ENCODE measurements around the gene FARS2.

FARS2 gene

DNA sequence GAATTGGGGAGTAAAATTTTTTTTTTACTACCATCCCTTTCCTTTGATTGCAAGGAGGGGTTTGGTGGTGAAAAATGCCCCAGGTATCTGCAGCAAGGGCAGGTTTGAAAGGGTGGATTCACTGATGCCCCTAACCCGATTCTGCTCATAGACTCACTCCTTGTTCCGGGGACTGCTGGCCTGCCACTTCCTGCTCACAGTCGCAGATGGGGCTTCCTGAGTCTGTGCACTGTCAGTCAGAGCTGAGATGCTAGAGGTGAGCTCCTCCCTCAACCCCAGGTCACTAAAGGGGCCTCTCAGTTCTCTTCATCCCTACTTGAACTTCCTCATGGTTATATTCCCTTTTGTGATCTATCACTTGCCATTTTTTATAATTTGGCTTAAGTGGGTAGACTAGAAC is 357.9 kb downstream of the FARS2 start:
- peaks cover 28% of the 10 kb centered on the region for H3K36me3 Mint-ChIP-seq
- H3K27ac Mint-ChIP-seq, result peak overlapping the region; percentile 93
- DNase-seq (ENCODE audit: low spot score in 2 of 2) (peak; percentile 18 to 23), ATAC-seq (ENCODE audit: low read depth) (peak; percentile 98)
- H3K27me3 Mint-ChIP-seq, result no peaks in the 10 kb centered on the region
- peak overlapping the region; percentile 48 for H3K4me3 Mint-ChIP-seq
- peaks cover 19% of the 10 kb centered on the region for H3K4me1 Mint-ChIP-seq
- H3K9me3 Mint-ChIP-seq, result peaks cover 2% of the 10 kb centered on the region

GRCh38 chr6:5622276-5623005 is 361.1 kb downstream of the FARS2 start:
- no peaks in the 10 kb centered on the region for H3K27me3 Mint-ChIP-seq
- peaks cover 29% of the 10 kb centered on the region for H3K4me1 Mint-ChIP-seq
- H3K9me3 Mint-ChIP-seq, result no peaks in the 10 kb centered on the region
- no peak for DNase-seq (ENCODE audit: low spot score in 2 of 2)
- H3K4me3 Mint-ChIP-seq, result no peak overlapping the region
- H3K36me3 Mint-ChIP-seq, result peaks cover 12% of the 10 kb centered on the region
- H3K27ac Mint-ChIP-seq, result peak overlapping the region; percentile 41
- no peak for ATAC-seq (ENCODE audit: low read depth)

DNA sequence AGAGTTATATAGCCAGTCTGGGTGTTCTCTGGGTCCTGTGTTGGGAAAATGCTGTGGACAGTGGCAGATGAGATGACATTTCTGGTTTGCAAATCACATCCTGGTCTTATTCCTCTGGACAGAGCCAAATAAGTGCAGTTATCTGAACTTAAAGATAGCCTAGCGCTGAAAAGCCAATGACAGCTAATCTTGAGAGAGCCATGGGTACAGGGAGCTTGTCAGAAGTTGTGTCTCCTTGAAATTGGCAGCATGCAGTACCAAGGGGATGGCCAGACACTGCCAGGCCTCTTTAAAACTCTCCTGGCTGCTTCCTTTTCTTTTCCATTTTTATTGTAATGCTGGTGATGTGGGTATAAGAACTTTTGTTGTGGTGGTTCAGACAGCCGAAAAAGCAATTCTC is 362.5 kb downstream of the FARS2 start:
- H3K4me1 Mint-ChIP-seq, result peaks cover 26% of the 10 kb centered on the region
- no peak overlapping the region for H3K4me3 Mint-ChIP-seq
- no peak for ATAC-seq (ENCODE audit: low read depth)
- peak overlapping the region; percentile 18 for H3K27ac Mint-ChIP-seq
- H3K27me3 Mint-ChIP-seq, result no peaks in the 10 kb centered on the region
- peaks cover 14% of the 10 kb centered on the region for H3K36me3 Mint-ChIP-seq
- no peaks in the 10 kb centered on the region for H3K9me3 Mint-ChIP-seq
- DNase-seq (ENCODE audit: low spot score in 2 of 2), result no peak

- DNase-seq (ENCODE audit: low spot score in 2 of 2), result no peak
- H3K27ac Mint-ChIP-seq, result peak overlapping the region; percentile 18
- no peak overlapping the region for H3K4me3 Mint-ChIP-seq
- no peaks in the 10 kb centered on the region for H3K27me3 Mint-ChIP-seq
- peaks cover 14% of the 10 kb centered on the region for H3K36me3 Mint-ChIP-seq
- ATAC-seq (ENCODE audit: low read depth), result no peak
- no peaks in the 10 kb centered on the region for H3K9me3 Mint-ChIP-seq
- peaks cover 23% of the 10 kb centered on the region for H3K4me1 Mint-ChIP-seq
Measured at GRCh38 chr6:5624256-5624655, 362.9 kb downstream of the FARS2 start.

- H3K27me3 Mint-ChIP-seq, result no peaks in the 10 kb centered on the region
- H3K9me3 Mint-ChIP-seq, result no peaks in the 10 kb centered on the region
- peak overlapping the region; percentile 62 for H3K27ac Mint-ChIP-seq
- H3K4me1 Mint-ChIP-seq, result peaks cover 17% of the 10 kb centered on the region
- peak overlapping the region; percentile 27 for H3K4me3 Mint-ChIP-seq
- DNase-seq (ENCODE audit: low spot score in 2 of 2) (no peak), ATAC-seq (ENCODE audit: low read depth) (peak; percentile 87)
- H3K36me3 Mint-ChIP-seq, result peaks cover 11% of the 10 kb centered on the region
Measured at GRCh38 chr6:5626727-5627426, 365.6 kb downstream of the FARS2 start.

GRCh38 chr6:5630636-5631035 is 369.3 kb downstream of the FARS2 start:
- H3K4me3 Mint-ChIP-seq, result no peak overlapping the region
- no peak overlapping the region for H3K27ac Mint-ChIP-seq
- ATAC-seq (ENCODE audit: low read depth) (no peak), DNase-seq (ENCODE audit: low spot score in 2 of 2) (no peak)
- peaks cover 4% of the 10 kb centered on the region for H3K9me3 Mint-ChIP-seq
- H3K36me3 Mint-ChIP-seq, result peaks cover 13% of the 10 kb centered on the region
- no peaks in the 10 kb centered on the region for H3K27me3 Mint-ChIP-seq
- peaks cover 21% of the 10 kb centered on the region for H3K4me1 Mint-ChIP-seq

DNA sequence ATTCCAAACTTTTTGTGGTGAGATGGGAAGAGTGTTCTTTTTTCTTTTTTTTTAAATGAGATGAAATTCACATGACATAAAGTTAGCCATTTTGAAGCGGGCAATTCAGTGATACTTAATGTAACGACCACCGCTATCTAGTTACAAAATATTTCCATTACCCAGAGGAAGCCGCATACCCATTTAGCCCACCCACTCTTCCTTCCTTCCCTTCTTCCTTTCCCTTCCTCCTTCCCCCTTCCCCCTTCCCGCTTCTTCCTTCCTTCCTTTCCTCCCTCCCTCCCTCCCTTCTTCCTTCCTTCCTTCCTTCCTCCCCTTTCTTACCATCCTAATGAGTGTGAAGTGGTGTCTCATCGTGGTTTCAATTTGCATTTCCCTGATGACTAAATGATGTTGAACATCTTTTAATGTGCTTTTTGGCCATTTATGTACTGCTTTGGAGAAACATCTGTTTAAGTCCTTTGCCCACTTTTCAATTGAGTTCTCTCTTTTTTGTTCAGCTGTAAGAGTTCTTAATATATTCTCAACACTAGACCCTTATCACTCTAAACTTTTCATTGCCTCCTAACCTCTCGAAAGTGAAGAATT is 371.1 kb downstream of the FARS2 start:
- Mint-ChIP-seq H3K36me3 (peaks cover 16% of the 10 kb centered on the region), H3K4me1 (peaks cover 10% of the 10 kb centered on the region), H3K27ac (no peak overlapping the region), H3K4me3 (no peak overlapping the region), H3K9me3 (peaks cover 4% of the 10 kb centered on the region), H3K27me3 (no peaks in the 10 kb centered on the region)
- ATAC-seq (ENCODE audit: low read depth) (no peak), DNase-seq (ENCODE audit: low spot score in 2 of 2) (no peak)

DNA sequence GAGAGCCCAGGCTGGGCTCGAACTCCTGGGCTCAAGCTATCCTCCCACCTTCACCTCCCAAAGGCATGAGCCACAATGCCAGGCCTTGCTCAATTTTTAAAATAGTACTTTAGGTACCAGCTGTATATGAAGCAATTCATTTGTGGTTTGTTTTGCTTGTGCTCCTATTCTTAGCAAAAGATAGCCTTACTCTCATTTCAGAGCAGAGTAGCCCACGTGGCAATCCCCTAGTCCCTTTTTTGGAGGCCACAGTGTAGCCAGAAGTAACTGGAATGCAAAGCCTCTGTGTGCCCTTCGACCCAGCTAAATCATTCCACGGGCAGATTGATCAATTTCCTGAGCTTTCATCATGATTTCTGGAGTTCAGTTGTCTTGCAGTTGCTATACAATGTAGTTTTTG is 373.2 kb downstream of the FARS2 start:
- DNase-seq (ENCODE audit: low spot score in 2 of 2) (no peak), ATAC-seq (ENCODE audit: low read depth) (no peak)
- Mint-ChIP-seq H3K27me3 (no peaks in the 10 kb centered on the region), H3K27ac (no peak overlapping the region), H3K9me3 (peaks cover 4% of the 10 kb centered on the region), H3K36me3 (peaks cover 18% of the 10 kb centered on the region), H3K4me3 (no peak overlapping the region), H3K4me1 (peaks cover 10% of the 10 kb centered on the region)

- Mint-ChIP-seq H3K36me3 (peaks cover 25% of the 10 kb centered on the region), H3K27me3 (no peaks in the 10 kb centered on the region), H3K27ac (no peak overlapping the region), H3K4me3 (no peak overlapping the region), H3K9me3 (peaks cover 8% of the 10 kb centered on the region), H3K4me1 (peaks cover 7% of the 10 kb centered on the region)
- no peak for ATAC-seq (ENCODE audit: low read depth)
- no peak for DNase-seq (ENCODE audit: low spot score in 2 of 2)
Measured at GRCh38 chr6:5636210-5637030, 375.1 kb downstream of the FARS2 start.

- DNase-seq (ENCODE audit: low spot score in 2 of 2), result no peak
- peaks cover 4% of the 10 kb centered on the region for H3K4me1 Mint-ChIP-seq
- H3K27me3 Mint-ChIP-seq, result no peaks in the 10 kb centered on the region
- ATAC-seq (ENCODE audit: low read depth), result no peak
- H3K9me3 Mint-ChIP-seq, result peaks cover 5% of the 10 kb centered on the region
- H3K27ac Mint-ChIP-seq, result no peak overlapping the region
- peaks cover 21% of the 10 kb centered on the region for H3K36me3 Mint-ChIP-seq
- no peak overlapping the region for H3K4me3 Mint-ChIP-seq
Measured at GRCh38 chr6:5637714-5638113, 376.4 kb downstream of the FARS2 start.

DNA sequence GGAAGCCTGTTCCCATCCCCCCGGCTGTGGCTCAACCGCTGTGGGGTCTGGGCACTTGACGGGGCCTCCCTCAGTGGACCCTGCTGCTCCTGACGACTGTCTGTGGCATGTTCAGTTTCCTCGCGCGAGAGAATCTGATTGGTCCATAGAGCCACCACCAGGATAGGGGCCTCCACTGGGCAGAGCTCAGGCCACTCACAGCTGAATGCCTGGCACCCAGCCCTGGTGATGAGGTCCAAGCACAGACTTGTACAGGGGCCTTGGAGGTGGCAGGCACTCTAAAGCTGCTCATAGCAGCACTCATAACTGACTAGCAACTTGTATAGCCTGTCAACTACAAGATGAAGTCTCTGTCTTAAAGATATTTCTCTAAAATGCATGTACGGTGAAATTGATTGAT is 377.4 kb downstream of the FARS2 start:
- ATAC-seq (ENCODE audit: low read depth) (no peak), DNase-seq (ENCODE audit: low spot score in 2 of 2) (no peak)
- Mint-ChIP-seq H3K27ac (no peak overlapping the region), H3K9me3 (peaks cover 4% of the 10 kb centered on the region), H3K4me1 (peaks cover 2% of the 10 kb centered on the region), H3K27me3 (no peaks in the 10 kb centered on the region), H3K4me3 (no peak overlapping the region), H3K36me3 (peaks cover 25% of the 10 kb centered on the region)

GRCh38 chr6:5639193-5639592 is 377.9 kb downstream of the FARS2 start:
- Mint-ChIP-seq H3K4me1 (peaks cover 2% of the 10 kb centered on the region), H3K36me3 (peaks cover 25% of the 10 kb centered on the region), H3K27me3 (no peaks in the 10 kb centered on the region), H3K9me3 (peaks cover 4% of the 10 kb centered on the region), H3K27ac (no peak overlapping the region), H3K4me3 (no peak overlapping the region)
- no peak for DNase-seq (ENCODE audit: low spot score in 2 of 2)
- ATAC-seq (ENCODE audit: low read depth), result no peak

DNA sequence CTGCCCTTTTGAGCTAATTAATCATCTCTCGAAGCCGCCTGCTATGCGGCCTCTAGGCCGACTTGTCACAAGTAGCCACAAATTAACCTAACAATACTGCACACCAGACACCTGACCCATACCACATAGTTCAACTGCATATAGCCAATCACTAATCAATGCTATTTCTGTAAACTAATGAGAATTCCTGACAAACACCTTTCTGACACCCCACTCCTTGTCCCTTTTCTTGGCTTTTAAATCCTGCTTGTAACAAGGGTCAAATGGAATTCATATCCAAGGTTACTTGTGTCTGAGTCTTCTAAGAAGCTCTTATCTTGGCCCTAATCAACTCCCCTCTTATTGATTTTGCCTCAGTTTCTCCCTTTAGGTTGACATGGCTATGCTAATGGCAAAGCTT is 379.3 kb downstream of the FARS2 start:
- no peak overlapping the region for H3K27ac Mint-ChIP-seq
- H3K36me3 Mint-ChIP-seq, result peaks cover 23% of the 10 kb centered on the region
- no peaks in the 10 kb centered on the region for H3K4me1 Mint-ChIP-seq
- H3K27me3 Mint-ChIP-seq, result no peaks in the 10 kb centered on the region
- DNase-seq (ENCODE audit: low spot score in 2 of 2) (no peak), ATAC-seq (ENCODE audit: low read depth) (no peak)
- H3K9me3 Mint-ChIP-seq, result peaks cover 4% of the 10 kb centered on the region
- no peak overlapping the region for H3K4me3 Mint-ChIP-seq

All from memory B cell (primary cell).